Left cardiac atrium (tissue), 4 donors: ENCODE measurements around the gene MVK. TPM values are rescaled to one million over a fixed set of nuclear protein-coding genes. Genes with fewer than 3 reads are reported as not detected.
"Not testable (repeated sequence)": the region's sequence is repeated elsewhere in the genome, so short reads cannot be mapped to it uniquely, and the experiment has no call there.

Experiments
- ATAC-seq, 2 donors: fragments of 200-7000 bp; cut with Tn5 transposase; one replicate each; pipeline ENCODE4 v1.9.1; 2020; ENCODE audit warnings: mild to moderate bottlenecking in 2 of 2, moderate library complexity in 2 of 2
- DNase-seq: peaks from one replicate; pipeline ENCODE4 v3.0.0-alpha.2; 2020
- intact Hi-C, 2 donors: fragments of 100-400 bp; cut with DNase I; formaldehyde crosslinking; loops; one replicate each; pipeline versions ENCODE4 v1.14.1 to v1.15.1; 2022 to 2023
- total RNA-seq, 2 donors: library from RNA; stranded (reverse); fragmentation: NEBNext Ultra II Directional; extraction: Animal tissue kit (Norgen Biotek cat#: 25700); gene quantifications; one replicate each; pipeline ENCODE4 v1.2.1, GENCODE V29; 2021
- donor health status: DM: no; HTN: yes; CAD: no.
- donor health status: DM: no; HTN: yes; CAD: no; lungs with severe emphysema.
- donor health status: DM: yes; HTN: yes; CAD: no.
- donor health status: Dilated cardiomyopathy.

Gene MVK
- total RNA-seq, 2 donors from 2014 or later: 11.2 to 12.6 TPM

GRCh38 chr12:109598428-109598854 is 24.8 kb downstream of the MVK start:
- DNase-seq (no peak), ATAC-seq (peak in 1 of 2 donors; percentile 1)
- intact Hi-C loops: loop anchor here (5.0 to 10.0 kb wide), 2 partner anchors 164 kb away; no protein-coding TSS in a partner anchor

DNA sequence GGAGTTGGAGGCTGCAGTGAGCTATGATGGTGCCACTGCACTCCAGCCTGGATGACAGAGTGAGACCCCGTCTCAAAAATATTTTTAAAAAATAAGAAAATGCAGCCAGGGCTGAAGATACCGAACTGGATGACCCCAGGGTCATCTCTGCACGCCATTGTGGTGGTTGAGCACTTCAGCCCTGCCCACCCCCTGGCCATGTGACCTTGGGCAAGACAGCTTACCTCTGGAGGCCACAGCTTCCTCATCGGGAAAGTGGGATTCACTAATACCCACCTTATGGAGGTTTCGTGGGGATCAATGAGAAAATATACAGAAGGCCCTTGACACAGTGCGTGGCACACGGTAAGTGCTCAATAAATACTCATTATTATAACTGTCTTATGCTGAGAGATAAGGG is 25.5 kb downstream of the MVK start:
- intact Hi-C loops: loop anchor here (5.0 to 10.0 kb wide), 2 partner anchors 163 to 164 kb away; no protein-coding TSS in a partner anchor
- ATAC-seq: no peak
- no peak for DNase-seq

GRCh38 chr12:109600481-109600880 is 26.9 kb downstream of the MVK start:
- DNase-seq: no peak
- intact Hi-C loops: loop anchor here in 1 of 2 donors (10.0 kb wide), 1 partner anchor 114 kb away; the partner anchor contains the start of gene FAM222A

GRCh38 chr12:109600995-109601394 is 27.4 kb downstream of the MVK start:
- intact Hi-C loops: loop anchor here in 1 of 2 donors (10.0 kb wide), 1 partner anchor 114 kb away; the partner anchor contains the start of gene FAM222A
- no peak for ATAC-seq
- no peak for DNase-seq

More at GRCh38 chr12:109600481-109600880, 26.9 kb downstream of the MVK start:
- ATAC-seq: no peak

DNA sequence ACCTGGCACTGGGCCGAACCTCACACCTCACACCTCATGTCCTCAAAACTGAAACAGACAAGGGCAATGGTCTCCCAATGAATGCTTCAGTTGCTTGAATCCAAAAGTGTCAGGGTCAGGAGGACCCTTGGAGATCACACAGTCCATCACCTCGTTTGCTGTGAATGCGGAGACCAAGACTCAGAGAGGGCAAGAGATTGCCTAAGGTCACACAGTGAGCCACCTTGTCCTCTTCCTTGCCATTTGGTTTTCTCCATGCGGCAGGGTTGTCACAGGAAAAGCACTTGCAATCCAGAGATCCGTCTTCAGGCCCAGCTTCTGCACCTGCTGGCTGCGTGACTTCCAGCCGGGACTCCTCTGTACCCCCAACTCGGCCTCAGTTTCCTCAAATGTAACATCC is 28.0 kb downstream of the MVK start:
- no peak for ATAC-seq
- DNase-seq: no peak
- intact Hi-C loops: loop anchor here in 1 of 2 donors (10.0 kb wide), 1 partner anchor 113 kb away; the partner anchor contains the start of gene FAM222A

GRCh38 chr12:109602132-109602531 is 28.5 kb downstream of the MVK start:
- not testable (repeated sequence) for DNase-seq, ATAC-seq
- intact Hi-C loops: loop anchor here in 1 of 2 donors (10.0 kb wide), 1 partner anchor 113 kb away; the partner anchor contains the start of gene FAM222A

- ATAC-seq: no peak
- intact Hi-C loops: loop anchor here in 1 of 2 donors (10.0 kb wide), 1 partner anchor 111 kb away; the partner anchor contains the start of gene FAM222A
- DNase-seq: no peak
Measured at GRCh38 chr12:109604132-109604585, 30.6 kb downstream of the MVK start.

DNA sequence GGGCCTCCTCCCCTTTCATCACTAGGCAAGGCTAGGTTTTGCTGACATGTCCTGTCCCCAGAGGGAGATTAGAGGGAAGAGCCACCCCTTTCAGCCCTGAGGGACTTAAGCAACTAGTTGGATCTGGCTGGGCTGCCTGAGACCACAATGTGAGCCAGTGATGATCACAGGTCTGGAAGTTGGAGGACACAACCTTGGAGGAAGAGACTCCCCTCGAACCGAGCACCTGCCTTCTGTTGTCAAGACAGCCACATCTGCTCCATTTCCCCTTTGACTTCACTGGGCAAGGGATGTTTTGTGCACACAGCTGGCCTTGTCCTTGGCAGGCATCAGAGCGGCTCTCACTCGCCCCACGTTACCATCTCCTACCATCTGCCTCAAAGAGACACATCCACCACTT is 31.4 kb downstream of the MVK start:
- DNase-seq (no peak), ATAC-seq (no peak)
- intact Hi-C loops: loop anchor here in 1 of 2 donors (10.0 kb wide), 1 partner anchor 110 kb away; the partner anchor contains the start of gene FAM222A

GRCh38 chr12:109605599-109606228 is 32.1 kb downstream of the MVK start:
- intact Hi-C loops: loop anchor here in 1 of 2 donors (10.0 kb wide), 1 partner anchor 109 kb away; the partner anchor contains the start of gene FAM222A
- ATAC-seq (no peak), DNase-seq (no peak)

GRCh38 chr12:109606320-109607028 is 32.9 kb downstream of the MVK start:
- DNase-seq (peak; percentile 44), ATAC-seq (peak; percentile 80 to 81)
- intact Hi-C loops: loop anchor here in 1 of 2 donors (10.0 kb wide), 1 partner anchor 108 kb away; the partner anchor contains the start of gene FAM222A

GRCh38 chr12:109607618-109608017 is 34.0 kb downstream of the MVK start:
- intact Hi-C loops: loop anchor here in 1 of 2 donors (10.0 kb wide), 1 partner anchor 107 kb away; the partner anchor contains the start of gene FAM222A
- DNase-seq: no peak
- ATAC-seq: no peak

- intact Hi-C loops: loop anchor here in 1 of 2 donors (10.0 kb wide), 1 partner anchor 107 kb away; the partner anchor contains the start of gene FAM222A
- ATAC-seq: no peak
- no peak for DNase-seq
Measured at GRCh38 chr12:109608270-109608669, 34.7 kb downstream of the MVK start.

- DNase-seq (no peak), ATAC-seq (no peak)
- intact Hi-C loops: loop anchor here in 1 of 2 donors (10.0 kb wide), 1 partner anchor 106 kb away; the partner anchor contains the start of gene FAM222A
Measured at GRCh38 chr12:109608793-109609192, 35.2 kb downstream of the MVK start.

- DNase-seq (no peak), ATAC-seq (no peak)
- intact Hi-C loops: loop anchor here in 1 of 2 donors (10.0 kb wide), 1 partner anchor 105 kb away; the partner anchor contains the start of gene FAM222A
Measured at GRCh38 chr12:109609342-109609741, 35.7 kb downstream of the MVK start.

DNA sequence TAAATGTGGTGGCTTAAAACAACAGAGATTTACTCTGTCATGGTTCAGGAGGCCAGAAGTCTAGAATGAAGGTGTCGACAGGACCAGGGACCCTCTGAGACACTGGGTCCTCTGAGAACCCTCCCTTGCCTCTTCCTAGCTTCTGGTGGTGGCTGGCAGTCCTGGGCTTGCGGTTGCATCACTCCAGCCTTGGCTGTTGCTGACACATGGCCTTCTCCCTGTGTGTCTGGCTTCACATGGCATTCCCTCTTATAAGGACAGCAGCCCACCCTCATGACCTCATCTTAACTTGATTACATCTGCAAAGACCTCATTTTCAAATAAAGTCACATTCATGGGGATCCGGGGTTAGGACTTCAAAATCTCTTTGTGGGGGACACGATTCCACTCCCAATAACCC is 36.9 kb downstream of the MVK start:
- ATAC-seq (no peak), DNase-seq (no peak)
- intact Hi-C loops: no loop called here

- ATAC-seq: no peak
- DNase-seq: no peak
- intact Hi-C loops: no loop called here
Measured at GRCh38 chr12:109611223-109611622, 37.6 kb downstream of the MVK start.

GRCh38 chr12:109612003-109612402 is 38.4 kb downstream of the MVK start:
- DNase-seq: no peak
- ATAC-seq: no peak
- intact Hi-C loops: no loop called here

GRCh38 chr12:109612975-109613502 is 39.4 kb downstream of the MVK start:
- DNase-seq (no peak), ATAC-seq (no peak)
- intact Hi-C loops: no loop called here
